Measurements from ENCODE around the gene NALCN. TPM values are rescaled to one million over a fixed set of nuclear protein-coding genes. Genes with fewer than 3 reads are reported as not detected.

NALCN gene
- total RNA-seq, 4 donors from 2014 or later: under 0.01 to 13.2 (median 1.4) TPM

DNA sequence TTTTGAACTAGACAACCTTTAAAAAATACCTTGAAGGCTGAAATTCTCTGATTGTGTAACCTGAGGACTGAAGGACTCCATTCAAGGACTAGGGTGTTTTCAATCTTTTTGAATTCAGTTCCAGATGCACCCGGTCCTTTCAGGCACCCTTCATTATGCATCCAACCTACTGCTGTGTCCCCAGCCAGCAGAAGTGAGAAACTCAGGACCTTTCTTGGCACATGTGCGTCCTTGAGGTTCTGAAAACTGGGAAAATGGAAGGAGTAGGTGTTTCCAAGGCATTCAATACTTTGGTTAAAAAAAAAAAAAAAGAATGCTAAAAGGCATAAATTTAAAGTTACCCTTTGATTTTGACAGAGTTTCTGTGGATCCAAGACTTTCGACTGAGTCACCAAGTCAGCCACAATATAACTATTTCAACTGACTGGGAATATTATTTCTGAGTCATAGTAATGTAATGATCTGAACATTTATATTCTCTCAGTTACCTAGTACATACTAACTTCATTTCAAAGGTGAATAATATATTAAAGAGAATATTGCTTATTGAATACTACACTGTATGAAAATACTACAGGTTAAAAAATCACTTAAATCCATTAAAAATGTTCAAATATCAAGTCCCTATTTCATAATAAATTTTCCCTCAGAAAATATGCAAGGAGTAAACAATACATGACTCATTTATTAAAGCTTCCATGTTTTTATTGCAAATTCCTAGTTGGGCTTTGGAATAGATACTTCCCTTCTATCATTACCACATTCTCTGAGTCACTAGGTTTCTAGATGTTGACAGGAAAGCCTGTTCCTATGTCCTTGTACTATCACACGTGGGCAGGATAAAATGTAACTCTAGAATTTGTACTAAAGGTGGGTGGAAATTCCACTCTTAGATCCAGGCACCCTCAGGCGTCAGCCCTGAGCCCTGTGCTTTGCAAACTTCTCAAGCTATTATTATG, 33.8 kb upstream of the NALCN start:
- intact Hi-C loops (cut with DNase I; ENCODE audit: low total_unique reads): no loop called here
- H3K4me1 ChIP-seq: no peaks in the 10 kb centered on the region
- no peaks in the 10 kb centered on the region for H3K9me3 ChIP-seq
- no peak overlapping the region for H3K4me3 ChIP-seq
- DNase-seq: no peak
- no peak overlapping the region for H3K27ac ChIP-seq
- TF ChIP-seq CTCF (IDR thresholded peaks at IDR 0.05) (no peak), POLR2A (IDR thresholded peaks at IDR 0.05) (no peak)
- H3K27me3 ChIP-seq: no peaks in the 10 kb centered on the region
- no peaks in the 10 kb centered on the region for H3K36me3 ChIP-seq

GRCh38 chr13:101447852-101448251, 31.5 kb upstream of the NALCN start:
- intact Hi-C loops (cut with DNase I; ENCODE audit: low total_unique reads): no loop called here
- Histone ChIP-seq H3K27ac (no peak overlapping the region), H3K4me1 (no peaks in the 10 kb centered on the region), H3K27me3 (no peaks in the 10 kb centered on the region), H3K36me3 (no peaks in the 10 kb centered on the region), H3K9me3 (no peaks in the 10 kb centered on the region), H3K4me3 (no peak overlapping the region)
- TF ChIP-seq CTCF (IDR thresholded peaks at IDR 0.05): no peak
- TF ChIP-seq POLR2A (IDR thresholded peaks at IDR 0.05): no peak
- DNase-seq: no peak

DNA sequence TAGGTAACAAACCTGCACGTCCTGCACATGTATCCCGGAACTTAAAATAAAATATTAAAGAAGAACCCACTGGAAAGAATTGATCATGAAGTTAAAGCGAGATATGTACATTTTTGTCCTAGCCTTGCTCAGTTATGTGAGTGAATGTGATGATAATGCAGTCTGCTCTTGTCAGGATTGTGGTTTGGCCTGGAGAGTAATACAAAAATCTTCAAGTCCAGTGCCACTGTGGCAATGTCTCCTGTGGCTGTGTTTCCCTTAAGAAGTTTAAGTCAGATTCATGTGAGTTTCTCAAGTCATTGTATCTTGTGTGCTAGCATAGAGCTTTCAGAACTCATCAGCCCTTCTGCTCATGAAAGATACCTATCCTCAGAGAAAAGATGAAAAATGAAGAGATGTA, 18.2 kb upstream of the NALCN start:
- intact Hi-C loops (cut with DNase I; ENCODE audit: low total_unique reads): no loop called here
- no peaks in the 10 kb centered on the region for H3K36me3 ChIP-seq
- TF ChIP-seq POLR2A (IDR thresholded peaks at IDR 0.05) (no peak), CTCF (IDR thresholded peaks at IDR 0.05) (no peak)

GRCh38 chr13:101433895-101434294, 17.6 kb upstream of the NALCN start:
- Histone ChIP-seq H3K27me3 (peaks cover 0 to 3% of the 10 kb centered on the region in 2 donors), H3K27ac (no peak overlapping the region)
- intact Hi-C loops (cut with DNase I; ENCODE audit: low total_unique reads): no loop called here

More for the DNA sequence above, 18.2 kb upstream of the NALCN start:
- H3K27me3 ChIP-seq: peaks cover 0 to 3% of the 10 kb centered on the region in 2 donors
- H3K9me3 ChIP-seq: no peaks in the 10 kb centered on the region
- H3K4me1 ChIP-seq: no peaks in the 10 kb centered on the region
- no peak for DNase-seq
- no peak overlapping the region for H3K4me3 ChIP-seq
- no peak overlapping the region for H3K27ac ChIP-seq

More at GRCh38 chr13:101433895-101434294, 17.6 kb upstream of the NALCN start:
- no peaks in the 10 kb centered on the region for H3K4me1 ChIP-seq
- TF ChIP-seq CTCF (IDR thresholded peaks at IDR 0.05) (no peak), POLR2A (IDR thresholded peaks at IDR 0.05) (no peak)
- no peak for DNase-seq
- H3K36me3 ChIP-seq: no peaks in the 10 kb centered on the region
- no peaks in the 10 kb centered on the region for H3K9me3 ChIP-seq
- no peak overlapping the region for H3K4me3 ChIP-seq

All from uterus (tissue), 4 donors.